NB4 (cell line): Measurements from ENCODE around the gene PELI2.

Experiments
- DNase-seq: peaks from one replicate; pipeline ENCODE4 v3.0.0; 2010; ENCODE audit warnings: low read depth
- H3K4me3 ChIP-seq: one replicate; pipeline ENCODE4 v1.5.1; 2011; ENCODE audit warnings: mild to moderate bottlenecking, low read depth, low read length, moderate library complexity
- CTCF ChIP-seq: IDR thresholded peaks from one replicate; pipeline ENCODE4 v1.5.1; 2012; ENCODE audit warnings: low read depth, low read length
- MAX ChIP-seq: IDR thresholded peaks from 2 replicates; pipeline ENCODE4 v1.6.1; 2011; ENCODE audit warnings: low read depth, low read length
- MYC ChIP-seq: IDR thresholded peaks from 2 replicates; pipeline ENCODE4 v1.6.1; 2011; ENCODE audit warnings: low read depth, low read length
- POLR2A ChIP-seq: IDR thresholded peaks from 2 replicates; pipeline ENCODE4 v1.6.1; 2011; ENCODE audit warnings: mild to moderate bottlenecking; ENCODE audit not compliant: insufficient read length; ENCODE audit errors: extremely low read depth

The PELI2 gene

GRCh38 chr14:56217380-56218045, 99.3 kb downstream of the PELI2 start:
- TF ChIP-seq MAX (no peak), MYC (no peak), CTCF (no peak), POLR2A (no peak)
- DNase-seq = no peak
- H3K4me3 ChIP-seq = no peak overlapping the region

- DNase-seq = no peak
- no peak for TF ChIP-seq POLR2A
- TF ChIP-seq MAX = no peak
- no peak for TF ChIP-seq MYC
- H3K4me3 ChIP-seq = no peak overlapping the region
Measured at GRCh38 chr14:56219666-56220413, 101.6 kb downstream of the PELI2 start.

GRCh38 chr14:56221382-56222128, 103.3 kb downstream of the PELI2 start:
- no peak for DNase-seq
- H3K4me3 ChIP-seq = no peak overlapping the region
- TF ChIP-seq MYC (no peak), MAX (no peak), CTCF (no peak)

- H3K4me3 ChIP-seq = no peak overlapping the region
- TF ChIP-seq MYC = no peak
- no peak for TF ChIP-seq CTCF
- no peak for TF ChIP-seq MAX
- TF ChIP-seq POLR2A = no peak
- no peak for DNase-seq
Measured at GRCh38 chr14:56224229-56224628, 106.0 kb downstream of the PELI2 start.

- no peak overlapping the region for H3K4me3 ChIP-seq
- DNase-seq = no peak
- TF ChIP-seq CTCF (no peak), MYC (no peak), POLR2A (no peak), MAX (no peak)
Measured at GRCh38 chr14:56224691-56225681, 106.8 kb downstream of the PELI2 start.
